Measurements from ENCODE around the gene RAB36.
A peak's percentile ranks its signal among the peaks of the same experiment; 100 is the strongest.

Gene RAB36

DNA sequence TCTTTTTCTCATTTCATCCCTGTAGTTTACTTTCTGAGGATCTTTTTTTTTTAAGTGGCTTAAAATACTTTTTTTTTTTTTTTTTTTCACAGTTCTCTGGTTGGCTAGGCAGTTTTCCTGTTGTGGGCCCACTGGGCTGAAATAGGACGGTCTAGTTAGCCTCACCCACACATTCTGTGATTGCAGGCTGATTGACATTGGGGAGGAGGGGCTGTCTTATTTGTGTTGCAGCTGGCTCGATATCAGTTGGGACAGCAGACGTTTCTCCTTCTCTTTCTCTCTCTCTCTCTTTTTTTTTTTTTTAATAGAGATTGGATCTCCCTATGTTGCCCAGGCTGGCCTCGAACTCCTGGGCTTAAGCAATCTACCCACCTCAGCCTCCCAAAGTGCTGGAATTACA, 41.9 kb downstream of the RAB36 start:
- DNase-seq: no peak

DNA sequence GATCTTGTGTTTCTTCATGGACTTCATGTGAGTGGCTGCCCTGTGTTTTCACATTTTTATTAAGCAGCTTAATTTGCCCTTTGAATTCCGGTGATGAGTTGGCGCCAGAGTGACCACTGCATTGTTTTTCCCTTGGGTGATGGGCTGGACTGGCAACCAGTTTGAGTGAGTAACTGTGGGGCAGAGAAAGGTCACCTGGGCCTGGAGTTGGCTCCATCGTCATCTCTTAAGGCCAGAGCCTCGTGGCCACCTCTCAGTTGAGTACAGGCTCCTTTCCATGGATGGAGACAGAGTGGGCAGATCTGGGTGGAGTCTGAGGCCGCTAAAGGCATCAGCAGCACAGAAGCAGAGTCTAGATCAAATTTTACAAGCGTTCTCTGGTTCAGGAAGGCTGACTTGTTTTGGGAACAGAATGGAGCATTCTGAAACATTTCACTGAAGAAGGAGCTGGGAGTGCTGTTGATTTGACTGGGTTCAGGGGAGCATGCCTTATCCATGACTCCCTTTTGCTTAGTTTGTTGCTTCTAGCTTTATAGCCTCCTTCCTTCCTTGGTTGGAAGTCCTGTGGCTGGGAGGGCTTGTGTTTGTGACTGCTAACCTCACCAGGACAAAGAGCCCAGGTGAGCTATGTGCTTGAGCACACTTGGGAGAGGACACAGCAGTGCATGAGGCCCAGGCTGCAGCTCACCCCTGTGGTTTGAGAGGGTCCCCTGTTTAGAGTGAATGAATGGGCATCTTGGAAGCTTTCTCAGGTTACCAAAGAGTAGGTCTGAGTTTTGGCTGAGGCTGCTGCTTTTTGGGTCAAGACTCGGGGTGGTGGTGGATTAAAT, 42.8 kb downstream of the RAB36 start:
- no peak for DNase-seq

DNA sequence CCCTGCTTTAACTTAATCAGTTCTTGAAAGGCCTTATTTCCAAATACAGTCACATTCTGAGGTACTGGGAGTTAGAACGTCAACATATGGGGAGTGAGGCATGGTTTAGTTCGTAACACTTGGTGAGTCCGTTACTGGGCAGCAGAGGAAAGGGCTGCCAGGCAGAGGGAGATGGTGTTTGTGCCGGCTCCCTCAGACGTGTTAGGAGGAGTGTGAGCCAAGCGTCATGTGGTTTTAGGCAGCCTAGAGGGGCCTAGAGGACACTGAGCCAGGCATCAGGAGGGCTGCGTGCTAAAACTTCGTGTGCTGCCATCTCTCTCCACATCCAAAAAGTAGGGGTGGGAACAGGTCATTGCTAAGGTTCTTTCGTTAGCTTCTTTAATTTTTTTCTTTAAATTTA, 45.2 kb downstream of the RAB36 start:
- DNase-seq: no peak

DNA sequence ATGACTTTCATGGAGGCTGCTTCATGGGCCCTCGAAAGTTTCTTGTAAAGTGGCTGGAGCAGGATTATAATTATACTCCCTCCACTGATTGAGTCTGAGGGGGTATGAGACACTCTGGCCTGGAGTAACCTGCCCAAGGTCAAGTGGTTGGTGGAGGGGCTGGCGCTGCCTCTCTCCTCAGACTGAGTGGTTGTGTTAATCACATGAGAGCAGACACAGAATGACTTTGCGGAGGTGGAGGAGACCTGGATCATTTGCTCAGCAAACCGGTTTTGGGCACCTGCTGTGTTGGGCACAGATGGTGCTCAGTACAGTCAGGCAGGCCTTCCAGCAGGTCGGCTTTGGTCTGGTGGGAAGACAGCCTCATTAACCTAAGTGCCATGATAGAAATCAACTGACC, 46.9 kb downstream of the RAB36 start:
- no peak for DNase-seq

DNA sequence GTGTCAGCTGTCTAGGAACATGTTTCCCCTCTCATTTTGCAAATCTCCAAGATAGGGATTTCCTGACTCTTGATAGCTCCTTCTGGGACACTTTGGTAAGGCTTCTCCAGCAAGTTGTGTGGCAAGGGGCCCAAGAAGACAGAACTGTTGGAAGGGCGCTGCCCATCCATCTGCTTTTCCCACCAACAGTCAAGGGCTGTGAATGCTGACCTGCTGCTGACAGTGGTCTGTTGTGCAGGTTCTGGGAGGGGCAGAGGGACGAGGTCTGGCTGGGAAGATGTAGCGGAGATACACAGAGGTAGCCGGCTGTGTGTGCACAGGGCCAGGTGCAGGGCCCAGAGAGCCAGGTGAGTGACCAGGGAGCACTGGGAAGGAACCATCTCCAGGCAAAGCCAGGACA, 47.3 kb downstream of the RAB36 start:
- DNase-seq: no peak

DNA sequence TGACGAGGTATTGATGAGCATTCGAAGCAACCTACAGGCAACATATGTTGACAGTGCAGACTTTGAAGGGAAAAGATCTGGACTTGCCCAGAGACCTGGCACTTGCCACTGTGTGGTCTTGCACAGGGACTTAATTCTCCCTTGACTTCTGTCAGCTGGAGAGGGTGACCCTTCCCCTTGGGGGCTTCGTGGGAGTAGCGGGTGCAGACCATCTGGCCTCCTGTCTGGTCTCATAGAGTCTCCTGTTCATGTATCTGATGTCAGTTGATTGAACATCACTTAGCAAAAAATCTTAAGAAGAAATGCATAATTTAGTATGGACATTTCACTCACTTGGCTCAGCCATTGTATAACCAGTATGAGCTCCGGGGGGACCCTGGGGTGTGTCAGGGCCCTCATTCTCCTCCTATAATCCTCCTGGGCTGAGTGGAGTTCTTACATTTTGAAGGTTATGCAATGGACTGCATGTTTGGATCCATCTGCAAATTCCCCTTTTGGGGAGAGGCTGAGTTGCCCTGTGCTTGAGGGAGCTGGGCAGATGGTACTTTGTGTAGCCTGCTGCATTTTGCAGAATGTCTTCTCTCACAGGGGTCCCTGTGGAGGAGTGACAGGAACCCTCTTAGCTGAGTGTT, 48.0 kb downstream of the RAB36 start:
- DNase-seq: no peak

DNA sequence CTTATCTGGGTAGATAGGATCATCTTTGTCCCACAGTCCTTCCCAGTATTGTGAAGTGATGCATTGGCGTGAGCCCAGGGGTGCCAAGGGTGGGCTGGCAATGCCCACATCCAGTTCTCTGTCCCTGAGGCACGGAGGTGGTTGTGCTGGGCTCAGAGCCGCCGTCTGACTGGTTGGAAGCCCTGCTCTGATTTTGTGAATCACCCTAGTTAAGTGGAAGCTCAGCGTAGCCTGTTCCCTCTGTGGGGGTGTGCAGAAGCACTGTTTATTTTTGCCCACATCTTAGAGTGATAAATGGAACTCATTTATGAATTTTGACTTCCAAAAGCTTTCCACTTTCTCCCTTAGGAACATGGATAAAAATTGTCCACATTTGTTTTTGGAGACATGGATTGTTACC, 48.6 kb downstream of the RAB36 start:
- no peak for DNase-seq

DNA sequence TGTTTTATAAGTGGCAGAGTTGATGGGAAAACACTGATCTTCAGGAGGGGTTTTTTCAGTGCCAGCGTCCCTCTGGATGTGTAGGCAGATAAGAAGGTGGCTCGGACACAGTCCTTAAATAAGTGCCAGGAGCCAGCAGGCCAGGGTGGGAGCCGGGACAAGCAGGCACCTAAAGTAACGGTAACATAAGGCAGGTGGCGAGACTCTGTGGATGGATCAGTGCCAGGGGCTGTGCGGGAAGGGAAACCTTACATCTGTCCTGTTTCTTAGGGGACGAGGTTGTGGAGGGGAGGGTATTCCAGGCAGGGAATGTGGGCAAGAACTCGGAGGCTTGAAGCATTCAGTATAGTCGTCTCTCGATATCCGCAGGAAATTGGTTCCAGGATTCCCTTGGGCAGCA, 50.9 kb downstream of the RAB36 start:
- no peak for DNase-seq

DNA sequence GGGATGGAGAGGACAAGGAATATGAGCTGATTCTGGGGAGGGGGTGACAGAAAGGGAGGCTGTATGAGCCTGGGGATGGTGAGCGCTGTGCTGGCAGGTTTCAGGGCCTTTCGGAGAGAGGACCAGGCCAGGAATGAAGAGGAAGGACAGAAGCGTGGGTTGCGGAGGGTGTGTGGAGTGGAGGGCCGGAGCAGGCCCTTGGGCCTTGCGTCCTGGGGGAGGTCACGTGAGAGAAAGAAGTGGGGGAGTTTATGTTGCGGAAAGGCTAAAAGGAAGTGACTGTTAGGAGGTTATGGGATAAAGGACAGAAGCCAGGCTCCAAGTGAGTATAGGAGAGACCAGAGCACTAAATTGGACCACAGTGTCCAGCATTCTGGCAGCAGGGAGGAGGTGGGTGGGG, 52.6 kb downstream of the RAB36 start:
- no peak for DNase-seq

DNA sequence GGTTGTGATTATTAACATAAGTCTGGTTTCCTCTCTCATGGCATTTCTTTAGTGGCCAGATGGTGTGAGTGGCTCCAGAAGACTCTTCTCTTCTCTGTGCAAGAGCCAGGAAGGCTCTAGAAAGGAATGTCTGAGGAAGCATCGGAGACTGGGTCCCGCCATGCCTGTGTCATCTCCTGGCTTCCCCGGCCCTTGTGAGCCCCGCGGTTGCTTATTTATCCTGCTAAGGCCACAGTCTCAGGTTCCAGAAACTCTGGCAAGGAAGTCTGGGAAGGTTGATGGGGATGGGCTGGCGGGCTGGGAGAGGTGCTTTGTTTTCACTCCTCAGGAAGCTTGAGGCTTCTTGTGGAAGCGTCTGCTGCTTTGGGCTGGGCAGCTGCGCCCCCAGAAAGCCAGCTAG, 53.9 kb downstream of the RAB36 start:
- DNase-seq: no peak

DNA sequence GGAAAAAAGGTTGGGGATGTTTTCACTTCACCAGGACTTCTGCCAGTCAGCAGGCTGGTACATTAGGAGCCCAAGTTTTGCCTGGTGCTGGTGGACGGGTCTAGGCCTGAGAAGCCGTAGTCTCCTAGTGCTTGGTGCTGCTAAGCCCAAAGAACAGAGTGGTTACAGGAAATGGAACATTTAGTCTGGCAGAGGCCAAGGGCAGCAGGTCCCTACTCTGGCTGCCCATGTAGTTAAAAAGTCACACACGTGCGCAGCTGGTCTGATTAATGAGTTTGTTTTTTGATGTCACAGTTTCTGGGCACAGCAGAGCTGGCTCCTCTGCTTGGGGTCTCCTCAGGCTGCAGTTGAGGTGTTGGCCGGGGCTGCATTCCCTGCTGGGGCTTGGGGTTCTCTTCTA, 55.6 kb downstream of the RAB36 start:
- no peak for DNase-seq

DNA sequence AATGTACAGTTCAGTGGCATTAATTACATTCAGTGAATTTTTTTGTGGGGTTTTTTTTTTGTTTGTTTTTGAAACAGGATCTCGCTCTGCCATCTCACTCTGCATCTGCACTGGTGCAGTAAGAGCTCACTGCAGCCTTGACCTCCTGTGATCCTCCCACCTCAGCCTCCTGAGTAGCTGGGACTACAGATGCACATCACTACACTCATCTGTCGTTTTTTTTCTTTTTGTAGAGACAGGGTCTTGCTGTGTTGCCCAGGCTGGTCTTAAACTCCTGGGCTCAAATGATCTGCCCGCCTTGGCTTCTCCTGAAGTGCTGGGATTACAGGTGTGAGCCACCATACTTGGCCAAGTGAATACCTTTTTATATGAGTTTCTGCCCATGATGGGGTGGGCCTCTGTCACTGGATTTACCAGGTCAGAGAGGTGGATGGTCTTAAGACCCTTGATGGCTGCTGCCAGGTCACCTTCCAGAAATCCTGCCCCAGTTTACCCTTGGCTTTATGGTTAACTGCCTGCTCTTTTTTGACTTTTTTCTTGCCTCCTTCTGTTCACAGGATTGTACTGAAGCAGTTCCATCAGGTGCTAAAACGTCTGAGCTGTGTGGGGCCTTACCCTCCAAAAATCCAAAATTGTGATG, 57.7 kb downstream of the RAB36 start:
- no peak for DNase-seq

DNA sequence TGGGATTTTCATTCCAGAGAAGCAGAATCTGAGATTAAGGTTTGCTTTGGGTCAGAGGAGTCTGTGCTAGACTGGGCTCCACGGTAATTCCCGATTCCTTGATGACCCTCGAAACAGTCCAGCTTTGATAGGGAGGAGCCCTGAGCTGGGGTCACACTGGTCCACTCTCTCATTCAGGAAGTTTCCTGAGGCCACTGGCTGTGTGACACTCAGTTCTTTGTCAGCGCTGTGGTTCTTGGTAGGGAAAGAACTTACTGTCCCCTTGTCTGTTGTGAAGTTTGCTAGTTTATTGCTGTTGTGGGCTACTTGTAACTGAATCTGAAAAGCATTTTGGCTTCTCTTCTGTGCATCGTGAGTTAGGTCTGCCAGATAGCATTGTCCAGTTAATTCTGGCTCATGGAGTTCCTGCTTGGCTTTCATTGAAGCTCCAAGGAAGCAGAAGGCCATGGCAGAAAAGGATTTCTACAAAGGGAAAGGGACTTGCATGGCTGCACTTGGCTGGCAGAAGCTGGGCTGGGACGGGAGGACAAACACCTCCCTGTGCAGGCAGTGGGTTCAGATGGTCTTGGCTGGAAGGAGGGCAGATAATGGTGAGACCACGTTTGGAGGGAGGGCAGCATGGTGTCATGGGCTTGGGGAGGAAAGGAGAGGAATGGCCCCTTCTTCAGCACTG, 58.3 kb downstream of the RAB36 start:
- no peak for DNase-seq

DNA sequence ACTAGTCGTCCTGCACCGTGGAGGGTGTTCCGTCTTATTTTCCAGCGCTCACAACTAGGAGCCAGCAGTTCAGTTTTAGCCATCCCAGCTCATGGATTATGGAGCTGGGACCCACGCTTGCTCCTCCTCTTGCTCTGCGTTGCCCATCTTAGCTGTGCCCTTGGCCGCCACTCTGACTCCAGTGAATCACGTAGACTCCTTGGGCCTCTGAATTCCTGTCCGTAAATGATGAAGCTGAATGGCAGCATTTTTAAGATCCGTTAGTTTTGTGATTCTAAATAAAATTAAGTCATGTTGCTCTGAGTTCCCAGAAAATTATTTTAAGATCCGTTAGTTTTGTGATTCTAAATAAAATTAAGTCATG, 58.8 kb downstream of the RAB36 start:
- DNase-seq: no peak

DNA sequence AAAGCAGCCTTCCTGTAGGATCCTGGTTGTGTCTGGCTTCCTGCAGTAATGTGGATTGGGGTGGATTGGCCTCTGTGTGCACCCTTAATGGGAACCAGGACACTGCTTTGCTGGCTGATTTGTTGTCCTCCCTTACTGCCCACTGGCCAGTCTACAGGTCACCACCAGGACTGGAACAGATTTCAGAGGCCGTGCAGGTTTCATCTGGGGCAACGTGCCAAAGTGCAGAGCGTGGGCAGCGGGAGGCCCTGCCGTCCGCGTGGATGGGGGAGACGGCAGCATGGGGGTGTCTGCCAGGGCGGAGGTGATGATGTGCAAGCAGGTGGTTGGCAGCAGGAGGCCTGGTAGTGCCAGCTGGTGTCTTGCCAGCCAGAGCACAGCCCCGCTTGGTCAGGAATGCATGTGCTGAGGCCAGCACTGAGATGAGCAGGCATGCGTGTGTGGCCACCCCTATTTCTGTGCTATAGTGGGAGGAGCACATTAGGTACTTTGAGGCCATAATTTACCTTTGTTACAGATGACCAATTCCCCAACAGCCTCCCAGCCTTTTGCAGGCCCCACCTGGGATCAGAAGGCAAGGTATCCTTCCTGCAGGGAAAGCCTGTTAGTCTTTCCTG, 59.4 kb downstream of the RAB36 start:
- DNase-seq: no peak

DNA sequence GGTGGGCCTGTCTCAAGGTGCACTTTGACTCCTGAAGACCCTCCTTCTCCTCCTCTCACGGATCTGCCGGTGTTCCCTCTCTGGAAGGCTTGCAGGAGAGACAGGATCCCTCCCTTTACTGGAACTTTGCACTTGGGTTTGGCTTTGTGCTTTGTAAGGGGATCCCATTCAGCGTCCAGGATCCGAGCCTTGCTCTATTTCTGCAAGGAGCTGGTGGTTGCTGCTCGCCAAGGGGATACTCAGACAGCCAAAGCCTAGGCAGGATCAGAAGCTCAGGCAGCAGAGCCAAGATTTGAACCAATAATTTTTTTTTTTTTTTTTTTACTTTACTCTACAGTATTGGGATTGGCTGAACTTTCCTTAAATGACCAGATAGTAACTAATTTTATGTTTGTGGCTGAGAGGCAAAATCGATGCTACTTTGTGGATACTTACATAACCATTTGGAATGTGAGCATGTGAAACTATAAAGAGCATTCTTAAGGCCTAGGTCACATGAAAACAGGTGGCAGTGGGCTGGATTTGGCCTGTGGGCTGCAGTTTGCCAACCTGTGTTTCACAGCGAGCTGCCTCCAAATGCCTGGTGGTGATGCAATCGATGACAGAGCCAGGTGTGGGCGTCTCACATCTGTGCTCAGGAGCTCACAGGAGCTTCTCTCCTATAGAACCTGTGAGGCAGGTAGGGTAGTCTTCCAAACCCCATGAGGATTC, 60.2 kb downstream of the RAB36 start:
- DNase-seq: peak; percentile 30

DNA sequence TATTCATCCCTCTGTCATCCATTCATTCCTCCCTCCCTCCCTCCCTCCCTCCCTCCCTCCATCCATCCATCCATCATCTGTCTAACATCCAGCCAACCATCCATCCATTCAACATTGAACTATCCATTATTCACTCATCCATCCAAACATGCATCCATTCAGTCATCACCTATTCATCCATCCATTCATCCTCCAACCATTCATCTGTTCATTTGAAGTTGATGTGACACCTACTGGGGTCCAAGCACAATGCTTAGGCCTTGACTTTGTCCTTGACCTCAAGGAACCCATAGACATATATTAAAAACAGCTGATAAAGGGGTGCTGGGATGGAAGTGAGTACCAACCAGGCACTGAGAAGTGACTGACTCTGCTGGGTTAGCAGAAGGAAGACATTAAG, 61.6 kb downstream of the RAB36 start:
- no peak for DNase-seq

DNA sequence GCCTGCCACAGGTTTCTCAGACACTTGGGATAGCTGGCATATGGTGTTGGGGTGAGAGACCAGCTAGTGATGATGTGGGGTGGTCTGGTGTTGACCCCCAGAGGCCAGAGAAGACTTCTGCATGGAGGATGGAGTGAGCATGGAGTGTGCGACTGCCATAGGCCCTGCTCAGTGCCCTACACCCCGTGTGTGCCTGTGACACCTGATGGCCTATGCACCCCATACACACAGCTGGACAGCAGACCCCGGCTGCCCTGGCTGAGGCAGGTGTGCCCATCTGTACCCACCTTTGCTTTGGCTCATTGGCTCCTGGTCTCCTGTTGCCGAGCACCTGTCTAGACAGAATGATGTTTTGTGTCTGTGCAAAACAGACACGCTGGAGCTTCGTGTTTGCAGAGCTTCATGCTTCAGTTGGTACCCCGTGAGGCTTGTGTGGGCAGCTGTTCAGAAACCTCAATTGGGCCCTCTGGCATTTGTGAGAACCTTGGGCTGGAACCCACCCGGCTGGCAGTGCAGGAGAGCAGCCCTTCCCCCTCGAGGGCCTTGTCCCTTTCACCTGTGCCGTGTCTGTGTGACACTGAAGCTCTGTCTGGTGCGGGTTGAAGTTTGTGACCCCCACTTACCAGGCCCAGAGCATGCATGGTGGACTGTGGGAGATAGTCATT, 62.6 kb downstream of the RAB36 start:
- DNase-seq: no peak

DNA sequence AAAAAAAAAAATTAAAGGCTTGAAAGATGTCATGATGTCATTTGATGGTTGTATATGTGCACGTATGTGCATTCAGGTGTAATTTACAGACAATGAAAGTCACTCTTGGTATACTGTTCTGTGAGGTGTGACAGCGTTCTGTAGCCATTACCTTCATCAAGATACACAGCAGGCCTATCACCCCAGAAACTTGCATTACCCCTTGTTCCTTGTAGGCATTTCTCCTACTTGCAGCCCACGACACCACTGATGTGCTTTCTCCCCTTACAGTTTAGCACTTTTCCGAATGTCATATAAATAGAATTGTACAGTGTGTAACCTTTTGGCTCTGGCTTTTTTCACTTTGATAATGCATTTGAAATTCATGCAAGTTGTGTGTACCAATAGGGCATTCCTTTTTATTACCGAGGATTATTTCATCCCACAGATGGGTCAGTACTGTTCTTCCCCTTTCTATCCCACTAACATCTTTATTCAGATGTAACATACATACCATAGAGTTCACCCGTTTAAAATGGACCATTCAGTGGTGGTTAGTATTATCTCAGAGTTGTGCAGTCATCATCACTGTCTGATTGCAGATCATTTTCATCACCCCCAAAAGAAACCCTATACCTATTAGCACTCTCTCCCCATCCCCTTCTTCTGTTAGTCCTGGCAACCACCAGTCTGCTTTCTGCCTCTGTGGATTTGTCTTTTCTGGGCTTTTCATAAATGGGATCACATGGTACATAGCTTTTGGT, 65.3 kb downstream of the RAB36 start:
- no peak for DNase-seq

DNA sequence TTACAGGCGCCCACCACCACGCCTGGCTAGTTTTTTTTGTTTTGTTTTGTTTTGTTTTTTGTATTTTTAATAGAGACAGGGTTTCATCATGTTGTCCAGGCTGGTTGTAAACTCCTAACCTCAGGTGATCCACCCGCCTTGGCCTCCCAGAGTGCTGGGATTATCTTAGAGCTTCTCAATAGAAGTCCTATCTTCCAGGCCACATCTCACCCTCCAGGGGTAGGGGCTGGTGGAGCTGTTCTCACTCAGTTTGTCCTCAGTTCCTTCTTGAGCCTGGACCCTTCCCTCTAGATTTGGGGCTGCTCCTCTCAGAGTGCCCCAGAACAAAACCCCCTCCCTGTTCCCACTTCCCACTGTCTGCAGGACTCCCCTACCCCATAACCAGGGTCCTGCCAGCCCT, 66.3 kb downstream of the RAB36 start:
- DNase-seq: no peak

Measured in activated naive CD4-positive, alpha-beta T cell treated with anti-CD3 and anti-CD28 coated beads, Interleukin-2, amount 50 U/mL, for 16 hours (primary cell).